A673 (cell line): ENCODE results near the gene SPATA9. TPM values are rescaled to one million over a fixed set of nuclear protein-coding genes. Genes with fewer than 3 reads are reported as not detected.
"Not testable (repeated sequence)": the region's sequence is repeated elsewhere in the genome, so short reads cannot be mapped to it uniquely, and the experiment has no call there.

Experiments
- BruUV-seq: library from RNA; stranded (reverse); fragments of 400-500 nt; replicated peaks from 2 replicates; lab custom pipeline; 2021; lab: Mats Ljungman, UMichigan
- CTCF ChIA-PET: fragments of 300-600 bp; sonication (Branson Sonifier 250); formaldehyde crosslinking; loops from one replicate; lab custom pipeline; 2022; ENCODE audit warnings: antibody characterized with exemption; lab: Charles Lee
- POLR2A ChIA-PET: fragments of 300-600 bp; sonication (Branson Sonifier 250); formaldehyde crosslinking; loops from one replicate; lab custom pipeline; 2022; ENCODE audit warnings: antibody characterized with exemption; ENCODE audit not compliant: low non-redundant PET; lab: Charles Lee
- DNase-seq: peaks from one replicate; pipeline ENCODE4 v3.0.0-alpha.2; 2015; ENCODE audit warnings: low spot score
- H3K27ac ChIP-seq: fragments of 200-600 bp; sonication (generic); 2 replicates; pipeline ENCODE4 v1.5.1; 2016; ENCODE audit warnings: mixed run types, low read depth, mild to moderate bottlenecking, mixed read lengths, antibody characterized with exemption, low read length; ENCODE audit not compliant: poor library complexity, severe bottlenecking
- H3K27me3 ChIP-seq: fragments of 200-600 bp; sonication (generic); replicated peaks from 2 replicates; pipeline ENCODE4 v1.6.1; 2017; ENCODE audit warnings: mixed run types, low read depth, mild to moderate bottlenecking, mixed read lengths, antibody characterized with exemption, low read length; ENCODE audit not compliant: insufficient read depth, poor library complexity
- H3K36me3 ChIP-seq: fragments of 200-600 bp; sonication (generic); 2 replicates; pipeline ENCODE4 v1.6.1; 2016; ENCODE audit warnings: mixed run types, mild to moderate bottlenecking, mixed read lengths, antibody characterized with exemption, low read length; ENCODE audit not compliant: insufficient read depth, poor library complexity, severe bottlenecking
- H3K4me1 ChIP-seq: fragments of 200-600 bp; sonication (generic); 2 replicates; pipeline ENCODE4 v1.6.1; 2017; ENCODE audit warnings: mixed run types, mild to moderate bottlenecking, mixed read lengths, antibody characterized with exemption, low read length; ENCODE audit not compliant: insufficient read depth, poor library complexity, severe bottlenecking
- H3K4me3 ChIP-seq: fragments of 200-600 bp; sonication (generic); 2 replicates; pipeline ENCODE4 v1.5.1; 2016; ENCODE audit warnings: low read depth, mixed run types, mild to moderate bottlenecking, mixed read lengths, low read length; ENCODE audit not compliant: poor library complexity, severe bottlenecking
- H3K9me3 ChIP-seq: fragments of 200-600 bp; sonication (generic); 2 replicates; pipeline ENCODE4 v1.6.1; 2016; ENCODE audit warnings: mixed run types, low read depth, mild to moderate bottlenecking, mixed read lengths, antibody characterized with exemption, low read length; ENCODE audit not compliant: poor library complexity, severe bottlenecking
- CTCF ChIP-seq: fragments of 300-800, 200-600 bp; sonication (generic); conservative IDR thresholded peaks from 2 replicates; pipeline ENCODE4 v1.5.1; 2017; ENCODE audit warnings: low read depth, mild to moderate bottlenecking, antibody characterized with exemption, low read length, moderate library complexity, mixed read lengths
- EZH2 ChIP-seq: fragments of 200-600 bp; sonication (generic); IDR thresholded peaks from 2 replicates; pipeline ENCODE4 v1.6.1; 2017; ENCODE audit warnings: borderline replicate concordance, low read depth, mild to moderate bottlenecking, mixed read lengths, antibody characterized with exemption, low read length; ENCODE audit not compliant: poor library complexity, severe bottlenecking
- intact Hi-C: fragments of 100-400 bp; cut with micrococcal nuclease; formaldehyde crosslinking; loops from one replicate; pipeline ENCODE4 v1.10.0; 2022; ENCODE audit not compliant: unreplicated experiment
- total RNA-seq: library from RNA; stranded (reverse); gene quantifications from 2 replicates; pipeline ENCODE4 v1.2.3, GENCODE V29; 2021

The SPATA9 gene
- total RNA-seq, 1 experiment from 2014 or later = not detected

GRCh38 chr5:95712347-95712958 is 29.7 kb upstream of the SPATA9 start:
- Histone ChIP-seq H3K9me3 (no peaks in the 10 kb centered on the region), H3K4me1 (no peaks in the 10 kb centered on the region), H3K27ac (no peak overlapping the region), H3K27me3 (no peaks in the 10 kb centered on the region), H3K4me3 (no peak overlapping the region), H3K36me3 (no peaks in the 10 kb centered on the region)
- CTCF ChIA-PET = no interaction called here
- BruUV-seq = no TSS peak
- intact Hi-C loops = no loop called here
- DNase-seq = no peak
- POLR2A ChIA-PET = no interaction called here
- TF ChIP-seq CTCF = no peak
- no peak for TF ChIP-seq EZH2

GRCh38 chr5:95711501-95712346 is 28.9 kb upstream of the SPATA9 start:
- Histone ChIP-seq H3K9me3 (no peaks in the 10 kb centered on the region), H3K4me3 (no peak overlapping the region), H3K27ac (no peak overlapping the region), H3K4me1 (no peaks in the 10 kb centered on the region), H3K27me3 (no peaks in the 10 kb centered on the region), H3K36me3 (no peaks in the 10 kb centered on the region)
- intact Hi-C loops = no loop called here
- POLR2A ChIA-PET = no interaction called here
- CTCF ChIA-PET = no interaction called here
- no TSS peak for BruUV-seq
- no peak for DNase-seq
- no peak for TF ChIP-seq CTCF
- no peak for TF ChIP-seq EZH2

- CTCF ChIA-PET, H3K4me1 ChIP-seq, H3K9me3 ChIP-seq, H3K27me3 ChIP-seq, DNase-seq, H3K36me3 ChIP-seq, BruUV-seq, POLR2A ChIA-PET, H3K27ac ChIP-seq, intact Hi-C loops, H3K4me3 ChIP-seq: not testable (repeated sequence)
Observed at GRCh38 chr5:95710651-95711500, 28.1 kb upstream of the SPATA9 start.
